ENCODE results near the gene FAM131C. TPM values are rescaled to one million over a fixed set of nuclear protein-coding genes. Genes with fewer than 3 reads are reported as not detected.

Gene FAM131C
- total and polyA plus RNA-seq, 8 donors = 0.35 to 0.37 TPM; not detected in 6

DNA sequence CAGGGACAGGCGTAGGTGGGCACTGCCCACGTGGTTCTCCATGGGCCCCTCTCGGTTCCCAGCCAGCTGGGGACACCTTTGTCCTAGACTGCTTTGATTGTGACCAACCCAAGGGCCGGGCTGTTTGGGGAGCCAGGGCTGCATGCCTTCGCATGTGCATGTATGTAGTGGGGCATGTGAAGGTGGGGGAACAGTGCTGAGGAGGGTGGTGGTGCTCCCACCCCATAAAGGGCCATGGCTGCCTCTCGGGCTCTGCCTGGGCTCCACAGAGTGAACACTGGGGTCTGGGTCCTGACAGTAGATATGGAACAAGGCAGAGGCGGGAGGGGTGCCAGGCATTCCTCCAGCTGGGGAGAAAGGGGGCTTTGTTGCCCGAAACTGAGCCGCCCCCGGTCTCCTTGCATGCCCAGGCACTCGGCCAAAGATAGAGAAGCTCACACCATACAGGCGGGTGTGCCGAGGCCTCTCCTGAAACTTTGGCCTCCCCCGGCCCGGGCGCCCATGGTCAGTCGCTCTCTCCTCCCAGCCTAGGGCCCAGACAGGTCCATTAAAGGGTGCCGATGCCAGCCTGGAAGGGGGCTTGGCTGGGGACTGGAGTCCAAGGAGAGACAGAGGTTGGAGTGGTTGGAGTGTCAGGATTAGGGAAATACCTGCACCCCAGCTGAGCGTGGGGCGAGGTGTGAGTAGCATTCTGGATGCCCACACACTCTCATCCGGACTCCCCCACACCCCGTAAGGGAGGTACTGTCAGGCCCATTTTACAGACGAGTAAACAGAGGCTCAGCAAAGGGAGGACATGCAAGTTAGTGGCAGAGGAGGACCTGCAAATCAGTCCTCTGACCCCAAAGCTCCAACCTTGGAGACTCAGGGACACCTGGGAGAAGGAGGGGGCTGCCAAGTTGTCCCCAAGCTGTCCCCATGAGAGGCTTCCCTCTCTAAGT is 41.3 kb upstream of the FAM131C start:
- peak in 1 of 2 donors; percentile 57 for DNase-seq
- H3K27me3 ChIP-seq = no peaks in the 10 kb centered on the region
- no peaks in the 10 kb centered on the region for H3K9me3 ChIP-seq
- H3K36me3 ChIP-seq = no peaks in the 10 kb centered on the region
- no peak overlapping the region for H3K27ac ChIP-seq
- intact Hi-C loops (cut with DNase I; ENCODE audit: low total_unique reads) = no loop called here
- no peak for TF ChIP-seq POLR2A (IDR thresholded peaks at IDR 0.05)
- no peak for TF ChIP-seq EP300 (IDR thresholded peaks at IDR 0.05)
- TF ChIP-seq POLR2AphosphoS5 (IDR thresholded peaks at IDR 0.05) = no peak
- TF ChIP-seq CTCF (IDR thresholded peaks at IDR 0.05) = no peak
- no peak overlapping the region for H3K4me3 ChIP-seq
- WGBS, 5 donors = 66 to 81% (median 72%) methylated on average over 15 to 23 of the region's 23 CpGs
- no peaks in the 10 kb centered on the region for H3K4me1 ChIP-seq

DNA sequence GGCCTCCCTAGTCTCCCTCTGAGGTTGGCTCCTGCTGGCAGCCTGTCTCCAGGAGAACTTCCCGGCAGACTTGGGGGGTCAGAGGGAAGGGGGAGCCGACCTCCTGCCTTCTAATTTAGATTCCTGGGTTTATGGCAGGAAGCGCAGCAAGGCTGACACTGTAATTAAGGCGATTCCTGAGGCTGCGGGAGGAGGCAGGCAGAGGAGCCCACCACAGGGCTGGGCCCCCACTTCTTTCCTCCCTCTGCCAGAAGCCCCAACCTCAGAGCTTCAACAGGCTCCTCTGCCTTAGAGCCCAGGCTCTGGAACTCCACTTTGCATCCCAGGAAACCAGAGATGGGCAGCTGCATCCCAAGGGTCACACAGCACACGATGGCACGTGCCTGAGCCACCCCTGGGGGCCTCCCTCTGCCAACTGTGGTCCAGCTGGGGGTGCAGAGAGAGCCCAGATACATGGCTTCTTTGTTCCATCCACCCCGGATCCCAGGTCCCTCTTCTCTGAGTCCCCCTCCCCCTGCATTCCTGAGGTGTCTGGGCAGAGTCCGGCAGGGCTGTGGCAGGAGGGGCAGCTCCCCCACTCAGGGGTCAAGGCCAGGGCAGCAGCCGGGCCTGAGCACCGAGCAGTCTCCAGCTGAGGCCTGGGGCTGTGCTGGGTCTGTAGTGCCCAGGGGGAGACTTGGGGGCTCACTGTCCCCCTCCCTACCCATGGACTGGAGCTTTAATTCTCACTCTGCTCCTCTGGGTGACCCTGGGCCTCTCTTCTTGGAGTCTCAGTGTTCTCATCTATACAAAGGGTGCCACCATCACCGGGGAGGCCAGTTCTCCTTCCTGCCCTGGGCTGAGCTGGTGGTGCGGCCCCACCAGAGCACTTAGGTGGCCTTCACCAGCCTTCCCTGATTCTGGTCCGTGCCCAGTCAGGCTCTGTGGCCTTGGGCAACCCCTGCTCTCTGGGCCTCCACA is 39.4 kb upstream of the FAM131C start:
- H3K9me3 ChIP-seq = peaks cover 8 to 12% (median 11%) of the 10 kb centered on the region in 4 donors
- intact Hi-C loops (cut with DNase I; ENCODE audit: low total_unique reads) = no loop called here
- no peak overlapping the region for H3K27ac ChIP-seq
- 65 to 81% (median 69%) methylated on average over 11 to 14 of the region's 14 CpGs for WGBS, 5 donors
- no peak for TF ChIP-seq POLR2AphosphoS5 (IDR thresholded peaks at IDR 0.05)
- no peak for TF ChIP-seq CTCF (IDR thresholded peaks at IDR 0.05)
- TF ChIP-seq EP300 (IDR thresholded peaks at IDR 0.05) = no peak
- no peak for TF ChIP-seq POLR2A (IDR thresholded peaks at IDR 0.05)
- no peaks in the 10 kb centered on the region for H3K4me1 ChIP-seq
- DNase-seq = peak in 1 of 2 donors; percentile 70
- no peaks in the 10 kb centered on the region for H3K36me3 ChIP-seq
- H3K4me3 ChIP-seq = no peak overlapping the region
- no peaks in the 10 kb centered on the region for H3K27me3 ChIP-seq

GRCh38 chr1:16111771-16112595 is 38.5 kb upstream of the FAM131C start:
- H3K36me3 ChIP-seq = no peaks in the 10 kb centered on the region
- peaks cover 8 to 19% (median 15%) of the 10 kb centered on the region in 4 donors for H3K9me3 ChIP-seq
- no peaks in the 10 kb centered on the region for H3K4me1 ChIP-seq
- no peak overlapping the region for H3K27ac ChIP-seq
- no peak for TF ChIP-seq POLR2A (IDR thresholded peaks at IDR 0.05)
- TF ChIP-seq EP300 (IDR thresholded peaks at IDR 0.05) = no peak
- no peak for TF ChIP-seq POLR2AphosphoS5 (IDR thresholded peaks at IDR 0.05)
- TF ChIP-seq CTCF (IDR thresholded peaks at IDR 0.05) = no peak
- H3K27me3 ChIP-seq = no peaks in the 10 kb centered on the region
- peak in 1 of 2 donors; percentile 76 for DNase-seq
- intact Hi-C loops (cut with DNase I; ENCODE audit: low total_unique reads) = no loop called here
- H3K4me3 ChIP-seq = no peak overlapping the region
- 65 to 76% (median 74%) methylated on average over 10 to 15 of the region's 15 CpGs for WGBS, 5 donors

All from stomach (tissue), 9 donors.